ENCODE results near the gene ATP13A5.
A peak's percentile ranks its signal among the peaks of the same experiment; 100 is the strongest.

The ATP13A5 gene

GRCh38 chr3:193378706-193379105 lies at the start of gene ATP13A5:
ATP13A5 (minus strand) TSS chr3:193378753; CDS start chr3:193378725, 28 bp downstream.
- DNase-seq, result no peak

GRCh38 chr3:193418576-193419373 lies 40.2 kb upstream of the ATP13A5 start:
- DNase-seq, result no peak

- no peak for DNase-seq
Observed at GRCh38 chr3:193416629-193417028, 38.1 kb upstream of the ATP13A5 start.

- no peak for DNase-seq
Observed at GRCh38 chr3:193407688-193408087, 29.1 kb upstream of the ATP13A5 start.

- DNase-seq, result no peak
Observed at GRCh38 chr3:193407112-193407511, 28.6 kb upstream of the ATP13A5 start.

GRCh38 chr3:193403307-193403706 lies 24.8 kb upstream of the ATP13A5 start:
- DNase-seq, result no peak

GRCh38 chr3:193400304-193400703 lies 21.8 kb upstream of the ATP13A5 start:
- no peak for DNase-seq

- no peak for DNase-seq
Observed at GRCh38 chr3:193396451-193397244, 18.1 kb upstream of the ATP13A5 start.

GRCh38 chr3:193391902-193392301 lies 13.3 kb upstream of the ATP13A5 start:
- no peak for DNase-seq

GRCh38 chr3:193389335-193389734 lies 10.8 kb upstream of the ATP13A5 start:
- no peak for DNase-seq

- DNase-seq, result no peak
Observed at GRCh38 chr3:193388361-193388760, 9.8 kb upstream of the ATP13A5 start.

GRCh38 chr3:193387596-193387995 lies 9.0 kb upstream of the ATP13A5 start:
- DNase-seq, result no peak

GRCh38 chr3:193377591-193377990 lies 962 bp downstream of the ATP13A5 start:
- no peak for DNase-seq

GRCh38 chr3:193375614-193376013 lies 2.9 kb downstream of the ATP13A5 start:
- DNase-seq, result no peak

- no peak for DNase-seq
Observed at GRCh38 chr3:193372783-193373182, 5.8 kb downstream of the ATP13A5 start.

- DNase-seq, result no peak
Observed at GRCh38 chr3:193367868-193368267, 10.7 kb downstream of the ATP13A5 start.

GRCh38 chr3:193357291-193357690 lies 21.3 kb downstream of the ATP13A5 start:
- DNase-seq, result no peak

GRCh38 chr3:193354423-193354822 lies 24.1 kb downstream of the ATP13A5 start:
- no peak for DNase-seq

GRCh38 chr3:193350744-193351143 lies 27.8 kb downstream of the ATP13A5 start:
- no peak for DNase-seq

GRCh38 chr3:193348686-193349085 lies 29.9 kb downstream of the ATP13A5 start:
- no peak for DNase-seq

GRCh38 chr3:193347521-193348501 lies 30.7 kb downstream of the ATP13A5 start:
- peak; percentile 57 for DNase-seq

- DNase-seq, result no peak
Observed at GRCh38 chr3:193346259-193346658, 32.3 kb downstream of the ATP13A5 start.

GRCh38 chr3:193345431-193345830 lies 33.1 kb downstream of the ATP13A5 start:
- DNase-seq, result no peak

Measured in NCI-H2081 treated with DMSO at 0.1 percent for 48 hours (cell line).